PC-3 (cell line): ENCODE data around the gene FBN2. TPM values are rescaled to one million over a fixed set of nuclear protein-coding genes. Genes with fewer than 3 reads are reported as not detected.

ENCODE experiments used
- ATAC-seq: fragments of 200-7000 bp; cut with Tn5 transposase; 2 replicates; pipeline ENCODE4 v1.9.1; 2020; ENCODE audit warnings: mild to moderate bottlenecking, moderate library complexity
- BruUV-seq: library from RNA; stranded (reverse); fragments of 400-500 nt; replicated peaks from 2 replicates; lab custom pipeline; 2021; lab: Mats Ljungman, UMichigan
- CTCF ChIA-PET: fragments of 300-600 bp; sonication (Branson Sonifier 250); formaldehyde crosslinking; loops from one replicate; lab custom pipeline; 2022; ENCODE audit warnings: antibody characterized with exemption; lab: Charles Lee
- POLR2A ChIA-PET: fragments of 300-600 bp; sonication (Branson Sonifier 250); formaldehyde crosslinking; loops from one replicate; lab custom pipeline; 2022; ENCODE audit warnings: antibody characterized with exemption; ENCODE audit not compliant: unreplicated experiment; lab: Charles Lee
- DNase-seq: peaks from one replicate; pipeline ENCODE4 v3.0.0-alpha.2; 2015
- H2AFZ ChIP-seq: fragments of 300-600 bp; sonication (generic); 2 replicates; pipeline ENCODE4 v1.6.0; 2016; ENCODE audit warnings: antibody characterized with exemption, low read length
- H3F3A ChIP-seq: fragments of 300-600 bp; sonication (generic); one replicate; pipeline ENCODE4 v1.6.0; 2017; ENCODE audit warnings: antibody characterized with exemption, low read length, control low read depth, mild to moderate bottlenecking; ENCODE audit not compliant: unreplicated experiment
- H3K27ac ChIP-seq: fragments of 300-600 bp; sonication (generic); 2 replicates; pipeline ENCODE4 v1.5.1; 2016; ENCODE audit warnings: mild to moderate bottlenecking, low read length
- H3K27me3 ChIP-seq: fragments of 300-600 bp; sonication (generic); 2 replicates; pipeline ENCODE4 v1.6.1; 2016; ENCODE audit warnings: low read length, mixed read lengths
- H3K36me3 ChIP-seq: fragments of 300-600 bp; sonication (generic); 2 replicates; pipeline ENCODE4 v1.6.1; 2016; ENCODE audit warnings: low read depth, mixed run types, low read length, mixed read lengths
- H3K4me1 ChIP-seq: fragments of 300-600 bp; sonication (generic); 2 replicates; pipeline ENCODE4 v1.5.1; 2016; ENCODE audit warnings: low read length; ENCODE audit not compliant: insufficient read depth
- H3K4me2 ChIP-seq: fragments of 300-600 bp; sonication (generic); 2 replicates; pipeline ENCODE4 v1.6.0; 2016; ENCODE audit warnings: low read length
- H3K4me3 ChIP-seq: fragments of 300-600 bp; sonication (generic); 2 replicates; pipeline ENCODE4 v1.5.1; 2016; ENCODE audit warnings: mild to moderate bottlenecking, low read length, mixed read lengths
- H3K79me2 ChIP-seq: fragments of 300-600 bp; sonication (generic); 2 replicates; pipeline ENCODE4 v1.6.1; 2017; ENCODE audit warnings: low read length, mixed read lengths
- H3K9ac ChIP-seq: fragments of 300-600 bp; sonication (generic); 2 replicates; pipeline ENCODE4 v1.6.0; 2016; ENCODE audit warnings: mild to moderate bottlenecking, low read length
- H3K9me2 ChIP-seq: fragments of 300-600 bp; sonication (generic); replicated peaks from 2 replicates; pipeline ENCODE4 v1.6.1; 2016; ENCODE audit warnings: mixed run types, low read length, mixed read lengths
- H3K9me3 ChIP-seq: fragments of 300-600 bp; sonication (generic); 2 replicates; pipeline ENCODE4 v1.6.1; 2016; ENCODE audit warnings: low read length, mixed read lengths
- H4K20me1 ChIP-seq: fragments of 300-600 bp; sonication (generic); 2 replicates; pipeline ENCODE4 v1.6.1; 2016; ENCODE audit warnings: low read length, mixed read lengths
- CTCF ChIP-seq: fragments of 300-600 bp; sonication (generic); conservative IDR thresholded peaks from 2 replicates; pipeline ENCODE4 v1.5.1; 2017; ENCODE audit warnings: antibody characterized with exemption, low read depth, mild to moderate bottlenecking, low read length
- EZH2 ChIP-seq: fragments of 300-600 bp; sonication (generic); IDR thresholded peaks from one replicate; pipeline ENCODE4 v1.6.1; 2017; ENCODE audit warnings: antibody characterized with exemption, mild to moderate bottlenecking, low read length; ENCODE audit not compliant: unreplicated experiment
- EZH2phosphoT487 ChIP-seq: fragments of 300-600 bp; sonication (generic); IDR thresholded peaks from 2 replicates; pipeline ENCODE4 v1.6.1; 2018; ENCODE audit warnings: mild to moderate bottlenecking, antibody characterized with exemption, low read length, borderline replicate concordance
- intact Hi-C: fragments of 100-400 bp; cut with micrococcal nuclease; formaldehyde crosslinking; loops from 2 replicates; pipeline ENCODE4 v1.9.0; 2023
- total RNA-seq: library from RNA; depleted of rRNA; stranded (reverse); fragments of >200 nt; gene quantifications from 2 replicates; pipeline ENCODE4 v1.2.3, GENCODE V29; 2014

FBN2 gene
- total RNA-seq, 1 experiment from 2014 or later = 45.2 TPM

- ChIA-PET POLR2A (no interaction called here), CTCF (no interaction called here)
- BruUV-seq = no TSS peak
- no peaks in the 10 kb centered on the region for H3K9me3 ChIP-seq
- H3K4me2 ChIP-seq = no peak overlapping the region
- intact Hi-C loops = loop anchor here (2.0 kb wide), 1 partner anchor 21 kb away; no protein-coding TSS in a partner anchor
- H3K4me1 ChIP-seq = no peaks in the 10 kb centered on the region
- peaks cover 22% of the 10 kb centered on the region; the same call in 1 of the 2 replicates for H3K36me3 ChIP-seq
- no peaks in the 10 kb centered on the region for H3K9me2 ChIP-seq
- H3K4me3 ChIP-seq = no peak overlapping the region
- H3K79me2 ChIP-seq = no peaks in the 10 kb centered on the region
- no peaks in the 10 kb centered on the region for H4K20me1 ChIP-seq
- DNase-seq (no peak), ATAC-seq (no peak)
- no peak overlapping the region for H2AFZ ChIP-seq
- no peaks in the 10 kb centered on the region for H3K27me3 ChIP-seq
- H3K9ac ChIP-seq = no peak overlapping the region
- H3F3A ChIP-seq = no peaks in the 10 kb centered on the region
- TF ChIP-seq EZH2 = no peak
- TF ChIP-seq CTCF = no peak
- H3K27ac ChIP-seq = no peak overlapping the region
Observed at GRCh38 chr5:128305341-128305740, 232.7 kb downstream of the FBN2 start.

- H4K20me1 ChIP-seq = no peaks in the 10 kb centered on the region
- H3K27ac ChIP-seq = no peak overlapping the region
- no peaks in the 10 kb centered on the region for H3K9me3 ChIP-seq
- peaks cover 26% of the 10 kb centered on the region; the same call in 1 of the 2 replicates for H3K36me3 ChIP-seq
- no peak overlapping the region for H3K4me3 ChIP-seq
- ChIA-PET POLR2A (no interaction called here), CTCF (no interaction called here)
- ATAC-seq (no peak), DNase-seq (no peak)
- no peaks in the 10 kb centered on the region for H3K79me2 ChIP-seq
- H3F3A ChIP-seq = no peaks in the 10 kb centered on the region
- TF ChIP-seq EZH2phosphoT487 = no peak
- TF ChIP-seq EZH2 = no peak
- no peak overlapping the region for H3K4me2 ChIP-seq
- H2AFZ ChIP-seq = no peak overlapping the region
- no peak overlapping the region for H3K9ac ChIP-seq
- BruUV-seq = no TSS peak
- H3K27me3 ChIP-seq = no peaks in the 10 kb centered on the region
- H3K4me1 ChIP-seq = no peaks in the 10 kb centered on the region
- no peaks in the 10 kb centered on the region for H3K9me2 ChIP-seq
- intact Hi-C loops = loop anchor here (2.0 kb wide), 1 partner anchor 20 kb away; no protein-coding TSS in a partner anchor
Observed at GRCh38 chr5:128304791-128305190, 233.3 kb downstream of the FBN2 start.

GRCh38 chr5:128304088-128304487 lies 234.0 kb downstream of the FBN2 start:
- Histone ChIP-seq H2AFZ (no peak overlapping the region), H3K4me2 (no peak overlapping the region), H3K27ac (no peak overlapping the region), H3K9me3 (no peaks in the 10 kb centered on the region), H4K20me1 (no peaks in the 10 kb centered on the region), H3K9ac (no peak overlapping the region), H3K4me1 (no peaks in the 10 kb centered on the region), H3K4me3 (no peak overlapping the region), H3K9me2 (no peaks in the 10 kb centered on the region), H3K36me3 (peaks cover 24% of the 10 kb centered on the region; the same call in 1 of the 2 replicates), H3K27me3 (no peaks in the 10 kb centered on the region), H3F3A (no peaks in the 10 kb centered on the region), H3K79me2 (no peaks in the 10 kb centered on the region)
- BruUV-seq = no TSS peak
- peak; percentile 22 for DNase-seq
- TF ChIP-seq EZH2 = no peak
- TF ChIP-seq EZH2phosphoT487 = no peak
- no peak for TF ChIP-seq CTCF
- no peak for ATAC-seq
- ChIA-PET POLR2A (no interaction called here), CTCF (no interaction called here)
- intact Hi-C loops = loop anchor here (2.0 kb wide), 1 partner anchor 19 kb away; no protein-coding TSS in a partner anchor
